WTC11 (cell line): ENCODE results near the gene PCDH12. TPM values are rescaled to one million over a fixed set of nuclear protein-coding genes. Genes with fewer than 3 reads are reported as not detected.

Source experiments
- ATAC-seq: fragments of 200-7000 bp; cut with Tn5 transposase; 2 replicates; pipeline ENCODE4 v1.10.0; 2021; ENCODE audit warnings: mild to moderate bottlenecking, moderate library complexity
- CTCF ChIA-PET: fragments of 300-600 bp; sonication (Branson Sonifier 250); formaldehyde crosslinking; loops from one replicate; lab custom pipeline; 2021; ENCODE audit warnings: antibody characterized with exemption; lab: Charles Lee
- POLR2A ChIA-PET: fragments of 350-600 bp; sonication (Branson Sonifier 250); formaldehyde crosslinking; loops from one replicate; lab custom pipeline; 2021; ENCODE audit warnings: antibody characterized with exemption; lab: Charles Lee
- DNase-seq: peaks from one replicate; pipeline ENCODE4 v3.0.0; 2021; ENCODE audit warnings: low spot score
- H3K27ac Mint-ChIP-seq: 2 replicates; pipeline ENCODE4 v1.8.0; 2021; ENCODE audit warnings: mixed read lengths
- H3K27me3 Mint-ChIP-seq: 2 replicates; pipeline ENCODE4 v1.8.0; 2021; ENCODE audit warnings: low read depth, mild to moderate bottlenecking, moderate library complexity, mixed read lengths
- H3K36me3 Mint-ChIP-seq: 2 replicates; pipeline ENCODE4 v1.8.0; 2021; ENCODE audit warnings: mixed read lengths
- H3K4me1 Mint-ChIP-seq: 2 replicates; pipeline ENCODE4 v1.8.0; 2022; ENCODE audit warnings: mixed read lengths
- H3K4me3 Mint-ChIP-seq: 2 replicates; pipeline ENCODE4 v1.8.0; 2021; ENCODE audit warnings: mild to moderate bottlenecking, moderate library complexity, mixed read lengths
- H3K9me3 Mint-ChIP-seq: 2 replicates; pipeline ENCODE4 v1.8.0; 2021; ENCODE audit warnings: mixed read lengths
- AR ChIP-seq: fragments of 250-450 bp; sonication (Bioruptor Pico); IDR thresholded peaks from 2 replicates; pipeline ENCODE4 v1.9.0; 2021; ENCODE audit warnings: mild to moderate bottlenecking
- EMX1 ChIP-seq: fragments of 250-450 bp; sonication (Bioruptor Pico); IDR thresholded peaks from 2 replicates; pipeline ENCODE4 v1.8.0; 2021; ENCODE audit warnings: mild to moderate bottlenecking
- ETV6 ChIP-seq: sonication (generic); formaldehyde crosslinking; IDR thresholded peaks from 2 replicates; pipeline ENCODE4 v1.8.1; 2022; ENCODE audit warnings: mild to moderate bottlenecking, missing genetic modification reagents
- GABPB1 ChIP-seq: sonication (generic); formaldehyde crosslinking; IDR thresholded peaks from 2 replicates; pipeline ENCODE4 v1.8.1; 2023; ENCODE audit warnings: mild to moderate bottlenecking, missing genetic modification reagents
- GTF2I ChIP-seq: fragments of 250-450 bp; sonication (Bioruptor Pico); conservative IDR thresholded peaks from 2 replicates; pipeline ENCODE4 v1.4.0; 2021; ENCODE audit warnings: mild to moderate bottlenecking
- KAT7 ChIP-seq: sonication (generic); formaldehyde crosslinking; IDR thresholded peaks from 2 replicates; pipeline ENCODE4 v1.8.1; 2023; ENCODE audit warnings: missing genetic modification reagents, mild to moderate bottlenecking, borderline replicate concordance
- NR1H2 ChIP-seq: sonication (generic); formaldehyde crosslinking; IDR thresholded peaks from 2 replicates; pipeline ENCODE4 v1.9.0; 2021; ENCODE audit warnings: mild to moderate bottlenecking, moderate library complexity, missing genetic modification reagents
- NR2C2 ChIP-seq: sonication (generic); formaldehyde crosslinking; IDR thresholded peaks from 2 replicates; pipeline ENCODE4 v1.8.0; 2022; ENCODE audit warnings: mild to moderate bottlenecking, missing genetic modification reagents
- PRRX2 ChIP-seq: fragments of 250-450 bp; sonication (Bioruptor Pico); IDR thresholded peaks from 2 replicates; pipeline ENCODE4 v1.8.0; 2021; ENCODE audit warnings: mild to moderate bottlenecking
- RORB ChIP-seq: fragments of 250-450 bp; sonication (Bioruptor Pico); IDR thresholded peaks from 2 replicates; pipeline ENCODE4 v1.9.0; 2021; ENCODE audit warnings: mild to moderate bottlenecking
- SMAD3 ChIP-seq: sonication (generic); formaldehyde crosslinking; IDR thresholded peaks from 2 replicates; pipeline ENCODE4 v1.8.0; 2022; ENCODE audit warnings: missing genetic modification reagents, mild to moderate bottlenecking, borderline replicate concordance
- ZNF219 ChIP-seq: sonication (generic); formaldehyde crosslinking; IDR thresholded peaks from 2 replicates; pipeline ENCODE4 v1.8.0; 2023; ENCODE audit warnings: missing genetic modification reagents, mild to moderate bottlenecking, borderline replicate concordance
- total RNA-seq: library from RNA; stranded (reverse); gene quantifications from 3 replicates; pipeline ENCODE4 v1.2.3, GENCODE V29; 2021
- TF ChIP-seq, protein P1 (sequence below): sonication (generic); formaldehyde crosslinking; IDR thresholded peaks from 2 replicates; pipeline ENCODE4 v1.8.1; 2022; ENCODE audit warnings: missing genetic modification reagents, borderline replicate concordance
- TF ChIP-seq, protein P2 (sequence below): sonication (generic); formaldehyde crosslinking; IDR thresholded peaks from 2 replicates; pipeline ENCODE4 v1.8.1; 2023; ENCODE audit warnings: mild to moderate bottlenecking, missing genetic modification reagents
- TF ChIP-seq, protein P3 (sequence below): sonication (generic); formaldehyde crosslinking; IDR thresholded peaks from 2 replicates; pipeline ENCODE4 v1.8.1; 2023; ENCODE audit warnings: mild to moderate bottlenecking, missing genetic modification reagents, borderline replicate concordance
- TF ChIP-seq, protein P4 (sequence below): sonication (generic); formaldehyde crosslinking; IDR thresholded peaks from 2 replicates; pipeline ENCODE4 v1.8.1; 2023; ENCODE audit warnings: mild to moderate bottlenecking, missing genetic modification reagents
- TF ChIP-seq, protein P5 (sequence below): fragments of 250-450 bp; sonication (Bioruptor Pico); IDR thresholded peaks from 2 replicates; pipeline ENCODE4 v1.9.0; 2021; ENCODE audit warnings: mild to moderate bottlenecking

Gene PCDH12
- total RNA-seq, 1 experiment from 2014 or later = 0.33 TPM

DNA sequence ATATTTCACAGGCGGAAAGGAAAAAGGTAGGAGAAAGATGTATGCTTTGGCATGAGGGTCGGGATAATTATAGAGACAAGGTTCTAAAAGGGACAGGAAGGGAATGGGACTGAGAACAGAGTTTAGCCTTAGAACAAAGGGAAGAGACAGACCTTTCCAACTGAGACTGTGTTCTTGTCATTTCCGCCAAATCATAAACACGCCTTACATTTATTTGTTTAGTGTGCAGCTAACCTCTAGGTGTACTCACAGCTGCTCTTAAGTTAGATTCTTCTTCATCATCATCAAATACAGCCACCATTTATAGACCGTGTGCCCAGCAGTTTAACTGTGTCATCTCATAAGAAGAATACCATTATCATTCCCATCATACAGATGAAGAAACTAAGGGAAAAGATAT, 40.2 kb downstream of the PCDH12 start:
- Mint-ChIP-seq H3K36me3 (no peaks in the 10 kb centered on the region), H3K27ac (no peak overlapping the region), H3K4me1 (peaks cover 31% of the 10 kb centered on the region), H3K4me3 (no peak overlapping the region), H3K9me3 (no peaks in the 10 kb centered on the region), H3K27me3 (peaks cover 24% of the 10 kb centered on the region)
- TF ChIP-seq PRRX2 (CRISPR knock-in tag) = no peak
- no peak for TF ChIP-seq SMAD3 (CRISPR knock-in tag)
- TF ChIP-seq NR2C2 (CRISPR knock-in tag) = no peak
- TF ChIP-seq ZNF219 = no peak
- TF ChIP-seq NR1H2 = no peak
- no peak for TF ChIP-seq KAT7 (CRISPR knock-in tag)
- no peak for TF ChIP-seq AR
- no peak for TF ChIP-seq GTF2I (CRISPR knock-in tag)
- ChIA-PET POLR2A (no interaction called here), CTCF (interaction anchor here (1.2 to 7.8 kb wide), 2 partner anchors 28 to 37 kb away, joined by 3 to 74 read pairs; partner anchors contain the start of gene PCDH1)
- no peak for ATAC-seq
- no peak for DNase-seq

GRCh38 chr5:141916522-141916921, 41.5 kb downstream of the PCDH12 start:
- CTCF ChIA-PET = interaction anchor here (0.7 to 7.8 kb wide), 16 partner anchors 10 to 224 kb away, joined by 3 to 74 read pairs (median 6); partner anchors contain the start of genes PCDH1 and RNF14
- DNase-seq (no peak), ATAC-seq (no peak)
- POLR2A ChIA-PET = interaction anchor here (1.1 kb wide), 1 partner anchor 33 kb away, joined by 4 read pairs; no protein-coding TSS in a partner anchor
- Mint-ChIP-seq H3K27me3 (peaks cover 27% of the 10 kb centered on the region), H3K27ac (no peak overlapping the region), H3K36me3 (no peaks in the 10 kb centered on the region), H3K4me3 (no peak overlapping the region), H3K9me3 (no peaks in the 10 kb centered on the region), H3K4me1 (peaks cover 29% of the 10 kb centered on the region)
- TF ChIP-seq, protein P1, sequence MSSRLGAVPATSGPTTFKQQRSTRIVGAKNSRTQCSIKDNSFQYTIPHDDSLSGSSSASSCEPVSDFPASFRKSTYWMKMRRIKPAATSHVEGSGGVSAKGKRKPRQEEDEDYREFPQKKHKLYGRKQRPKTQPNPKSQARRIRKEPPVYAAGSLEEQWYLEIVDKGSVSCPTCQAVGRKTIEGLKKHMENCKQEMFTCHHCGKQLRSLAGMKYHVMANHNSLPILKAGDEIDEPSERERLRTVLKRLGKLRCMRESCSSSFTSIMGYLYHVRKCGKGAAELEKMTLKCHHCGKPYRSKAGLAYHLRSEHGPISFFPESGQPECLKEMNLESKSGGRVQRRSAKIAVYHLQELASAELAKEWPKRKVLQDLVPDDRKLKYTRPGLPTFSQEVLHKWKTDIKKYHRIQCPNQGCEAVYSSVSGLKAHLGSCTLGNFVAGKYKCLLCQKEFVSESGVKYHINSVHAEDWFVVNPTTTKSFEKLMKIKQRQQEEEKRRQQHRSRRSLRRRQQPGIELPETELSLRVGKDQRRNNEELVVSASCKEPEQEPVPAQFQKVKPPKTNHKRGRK = no peak
- no peak for TF ChIP-seq EMX1 (CRISPR knock-in tag)
- no peak for TF ChIP-seq ETV6 (CRISPR knock-in tag)
- TF ChIP-seq GABPB1 (CRISPR knock-in tag) = no peak
- TF ChIP-seq NR1H2 = no peak
- TF ChIP-seq, protein P2, sequence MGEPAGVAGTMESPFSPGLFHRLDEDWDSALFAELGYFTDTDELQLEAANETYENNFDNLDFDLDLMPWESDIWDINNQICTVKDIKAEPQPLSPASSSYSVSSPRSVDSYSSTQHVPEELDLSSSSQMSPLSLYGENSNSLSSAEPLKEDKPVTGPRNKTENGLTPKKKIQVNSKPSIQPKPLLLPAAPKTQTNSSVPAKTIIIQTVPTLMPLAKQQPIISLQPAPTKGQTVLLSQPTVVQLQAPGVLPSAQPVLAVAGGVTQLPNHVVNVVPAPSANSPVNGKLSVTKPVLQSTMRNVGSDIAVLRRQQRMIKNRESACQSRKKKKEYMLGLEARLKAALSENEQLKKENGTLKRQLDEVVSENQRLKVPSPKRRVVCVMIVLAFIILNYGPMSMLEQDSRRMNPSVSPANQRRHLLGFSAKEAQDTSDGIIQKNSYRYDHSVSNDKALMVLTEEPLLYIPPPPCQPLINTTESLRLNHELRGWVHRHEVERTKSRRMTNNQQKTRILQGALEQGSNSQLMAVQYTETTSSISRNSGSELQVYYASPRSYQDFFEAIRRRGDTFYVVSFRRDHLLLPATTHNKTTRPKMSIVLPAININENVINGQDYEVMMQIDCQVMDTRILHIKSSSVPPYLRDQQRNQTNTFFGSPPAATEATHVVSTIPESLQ (CRISPR knock-in tag) = no peak

GRCh38 chr5:141915881-141916336, 42.1 kb downstream of the PCDH12 start:
- CTCF ChIA-PET = interaction anchor here (0.7 to 7.8 kb wide), 21 partner anchors 8 to 297 kb away, joined by 3 to 74 read pairs (median 5); partner anchors contain the start of genes DELE1, DIAPH1, PCDH1 and RNF14
- no peak overlapping the region for H3K4me3 Mint-ChIP-seq
- POLR2A ChIA-PET = interaction anchor here (1.1 to 1.9 kb wide), 2 partner anchors 8 to 33 kb away, joined by 4 to 7 read pairs; partner anchors contain the start of gene DELE1
- TF ChIP-seq, protein P3, sequence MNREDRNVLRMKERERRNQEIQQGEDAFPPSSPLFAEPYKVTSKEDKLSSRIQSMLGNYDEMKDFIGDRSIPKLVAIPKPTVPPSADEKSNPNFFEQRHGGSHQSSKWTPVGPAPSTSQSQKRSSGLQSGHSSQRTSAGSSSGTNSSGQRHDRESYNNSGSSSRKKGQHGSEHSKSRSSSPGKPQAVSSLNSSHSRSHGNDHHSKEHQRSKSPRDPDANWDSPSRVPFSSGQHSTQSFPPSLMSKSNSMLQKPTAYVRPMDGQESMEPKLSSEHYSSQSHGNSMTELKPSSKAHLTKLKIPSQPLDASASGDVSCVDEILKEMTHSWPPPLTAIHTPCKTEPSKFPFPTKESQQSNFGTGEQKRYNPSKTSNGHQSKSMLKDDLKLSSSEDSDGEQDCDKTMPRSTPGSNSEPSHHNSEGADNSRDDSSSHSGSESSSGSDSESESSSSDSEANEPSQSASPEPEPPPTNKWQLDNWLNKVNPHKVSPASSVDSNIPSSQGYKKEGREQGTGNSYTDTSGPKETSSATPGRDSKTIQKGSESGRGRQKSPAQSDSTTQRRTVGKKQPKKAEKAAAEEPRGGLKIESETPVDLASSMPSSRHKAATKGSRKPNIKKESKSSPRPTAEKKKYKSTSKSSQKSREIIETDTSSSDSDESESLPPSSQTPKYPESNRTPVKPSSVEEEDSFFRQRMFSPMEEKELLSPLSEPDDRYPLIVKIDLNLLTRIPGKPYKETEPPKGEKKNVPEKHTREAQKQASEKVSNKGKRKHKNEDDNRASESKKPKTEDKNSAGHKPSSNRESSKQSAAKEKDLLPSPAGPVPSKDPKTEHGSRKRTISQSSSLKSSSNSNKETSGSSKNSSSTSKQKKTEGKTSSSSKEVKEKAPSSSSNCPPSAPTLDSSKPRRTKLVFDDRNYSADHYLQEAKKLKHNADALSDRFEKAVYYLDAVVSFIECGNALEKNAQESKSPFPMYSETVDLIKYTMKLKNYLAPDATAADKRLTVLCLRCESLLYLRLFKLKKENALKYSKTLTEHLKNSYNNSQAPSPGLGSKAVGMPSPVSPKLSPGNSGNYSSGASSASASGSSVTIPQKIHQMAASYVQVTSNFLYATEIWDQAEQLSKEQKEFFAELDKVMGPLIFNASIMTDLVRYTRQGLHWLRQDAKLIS = 0 out of 2 replicates have a peak, but pooled peaks have one; percentile 32
- TF ChIP-seq, protein P4, sequence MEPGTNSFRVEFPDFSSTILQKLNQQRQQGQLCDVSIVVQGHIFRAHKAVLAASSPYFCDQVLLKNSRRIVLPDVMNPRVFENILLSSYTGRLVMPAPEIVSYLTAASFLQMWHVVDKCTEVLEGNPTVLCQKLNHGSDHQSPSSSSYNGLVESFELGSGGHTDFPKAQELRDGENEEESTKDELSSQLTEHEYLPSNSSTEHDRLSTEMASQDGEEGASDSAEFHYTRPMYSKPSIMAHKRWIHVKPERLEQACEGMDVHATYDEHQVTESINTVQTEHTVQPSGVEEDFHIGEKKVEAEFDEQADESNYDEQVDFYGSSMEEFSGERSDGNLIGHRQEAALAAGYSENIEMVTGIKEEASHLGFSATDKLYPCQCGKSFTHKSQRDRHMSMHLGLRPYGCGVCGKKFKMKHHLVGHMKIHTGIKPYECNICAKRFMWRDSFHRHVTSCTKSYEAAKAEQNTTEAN (CRISPR knock-in tag) = no peak
- TF ChIP-seq RORB (CRISPR knock-in tag) = no peak
- TF ChIP-seq, protein P5, sequence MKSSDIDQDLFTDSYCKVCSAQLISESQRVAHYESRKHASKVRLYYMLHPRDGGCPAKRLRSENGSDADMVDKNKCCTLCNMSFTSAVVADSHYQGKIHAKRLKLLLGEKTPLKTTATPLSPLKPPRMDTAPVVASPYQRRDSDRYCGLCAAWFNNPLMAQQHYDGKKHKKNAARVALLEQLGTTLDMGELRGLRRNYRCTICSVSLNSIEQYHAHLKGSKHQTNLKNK = no peak
- no peak for TF ChIP-seq GTF2I (CRISPR knock-in tag)
- H3K27ac Mint-ChIP-seq = no peak overlapping the region
- no peaks in the 10 kb centered on the region for H3K36me3 Mint-ChIP-seq
- peak; percentile 34 for DNase-seq
- H3K4me1 Mint-ChIP-seq = peaks cover 29% of the 10 kb centered on the region
- peaks cover 27% of the 10 kb centered on the region for H3K27me3 Mint-ChIP-seq
- ATAC-seq = peak; percentile 76
- no peaks in the 10 kb centered on the region for H3K9me3 Mint-ChIP-seq
